Peyer's patch (tissue), 4 donors: ENCODE results near the gene IMMP2L.
"Not testable (repeated sequence)": the region's sequence is repeated elsewhere in the genome, so short reads cannot be mapped to it uniquely, and the experiment has no call there.

Experiments used
- CTCF ChIP-seq, 6 experiments: fragments of 450-650 bp in 4 of 6; fragments of 200-600 bp in 2 of 6; sonication (generic) in 1 of 6; IDR thresholded peaks; one replicate each; pipeline ENCODE4 v1.5.1; 2017 to 2019; ENCODE audit warnings: antibody characterized with exemption in 6 of 6, mild to moderate bottlenecking in 3 of 6, moderate library complexity in 1 of 6
- POLR2A ChIP-seq, 2 donors: fragments of 450-650 bp; IDR thresholded peaks; one replicate each; pipeline ENCODE4 v1.5.1; 2017; ENCODE audit warnings: antibody characterized with exemption in 2 of 2, mild to moderate bottlenecking in 2 of 2, moderate library complexity in 2 of 2

- TF ChIP-seq CTCF, POLR2A (IDR thresholded peaks at IDR 0.05): not testable (repeated sequence)
Measured at GRCh38 chr7:111581207-111581606, 18.9 kb upstream of the IMMP2L start.
